HG03064 (cell line): ENCODE data around the gene TRMT61A.

Experiments used
- ATAC-seq: cut with Tn5 transposase; IDR thresholded peaks from one replicate; pipeline ENCODE4 v1.9.1; 2021; ENCODE audit warnings: low read depth; ENCODE audit not compliant: unreplicated experiment

Gene TRMT61A

GRCh38 chr14:103561381-103562178 lies 32.6 kb downstream of the TRMT61A start:
- peak; percentile 2 for ATAC-seq

GRCh38 chr14:103562179-103562428 lies 33.1 kb downstream of the TRMT61A start:
- ATAC-seq: peak; percentile 18

- ATAC-seq: peak; percentile 74
Measured at GRCh38 chr14:103562429-103563225, 33.6 kb downstream of the TRMT61A start, which contains the start of the genes BAG5 and COA8. Gene BAG5 (minus strand): TSS chr14:103562657. CDS start chr14:103561164, 1,493 bp downstream. Gene COA8 (plus strand): TSS chr14:103562960. CDS start chr14:103563002, 42 bp downstream.

GRCh38 chr14:103563226-103563620 lies 34.2 kb downstream of the TRMT61A start:
- no peak for ATAC-seq

- no peak for ATAC-seq
Measured at GRCh38 chr14:103563844-103564505, 35.0 kb downstream of the TRMT61A start.

GRCh38 chr14:103568952-103569351 lies 40.0 kb downstream of the TRMT61A start:
- no peak for ATAC-seq

GRCh38 chr14:103569408-103569807 lies 40.4 kb downstream of the TRMT61A start:
- no peak for ATAC-seq

- no peak for ATAC-seq
Measured at GRCh38 chr14:103574104-103574503, 45.1 kb downstream of the TRMT61A start.

GRCh38 chr14:103574707-103575285 lies 45.8 kb downstream of the TRMT61A start:
- ATAC-seq: no peak

- ATAC-seq: no peak
Measured at GRCh38 chr14:103576371-103577024, 47.5 kb downstream of the TRMT61A start.

- ATAC-seq: no peak
Measured at GRCh38 chr14:103578401-103579075, 49.5 kb downstream of the TRMT61A start.

- ATAC-seq: no peak
Measured at GRCh38 chr14:103581206-103581605, 52.2 kb downstream of the TRMT61A start.

GRCh38 chr14:103581954-103582703 lies 53.1 kb downstream of the TRMT61A start:
- no peak for ATAC-seq

- ATAC-seq: no peak
Measured at GRCh38 chr14:103584326-103584915, 55.4 kb downstream of the TRMT61A start.
